AG04450 (cell line): Measurements from ENCODE around the gene AGFG1. TPM values are rescaled to one million over a fixed set of nuclear protein-coding genes. Genes with fewer than 3 reads are reported as not detected.

Experiments
- CTCF ChIA-PET: fragments of 300-600, 350-600 bp; formaldehyde crosslinking; extraction: SDS; loops from one replicate; lab custom pipeline; 2022; ENCODE audit warnings: antibody characterized with exemption, inconsistent platforms; lab: Charles Lee
- POLR2A ChIA-PET: fragments of 350-600 bp; formaldehyde crosslinking; extraction: SDS; loops from one replicate; lab custom pipeline; 2021; ENCODE audit warnings: antibody characterized with exemption, inconsistent platforms; lab: Yijun Ruan, JAX
- DNase-seq: peaks from one replicate; pipeline ENCODE4 v3.0.0-alpha.2; 2011; ENCODE audit warnings: low read depth, low spot score
- H3K27ac ChIP-seq: one replicate; pipeline ENCODE4 v1.5.1; 2012; ENCODE audit warnings: low read depth, low read length, control low read depth
- H3K27me3 ChIP-seq: one replicate; pipeline ENCODE4 v1.6.0; 2012; ENCODE audit warnings: low read length; ENCODE audit not compliant: control insufficient read depth, insufficient read depth
- H3K4me3 ChIP-seq: 2 replicates; pipeline ENCODE4 v1.5.1; 2011; ENCODE audit warnings: mild to moderate bottlenecking, low read depth, low read length, control low read depth
- H3K9me3 ChIP-seq: 2 replicates; pipeline ENCODE4 v1.5.1; 2012; ENCODE audit warnings: low read length; ENCODE audit not compliant: control insufficient read depth, insufficient read depth
- CTCF ChIP-seq: IDR thresholded peaks from 2 replicates; pipeline ENCODE4 v1.5.1; 2011; ENCODE audit warnings: low read depth, low read length, control low read depth, inconsistent platforms
- polyA plus RNA-seq: library from polyadenylated mRNA; depleted of rRNA; stranded (reverse); fragments of >200 nt; gene quantifications from 2 replicates; pipeline ENCODE4 v1.2.3, GENCODE V29; 2011

Gene AGFG1
- polyA plus RNA-seq, 1 experiment, result 139 TPM

DNA sequence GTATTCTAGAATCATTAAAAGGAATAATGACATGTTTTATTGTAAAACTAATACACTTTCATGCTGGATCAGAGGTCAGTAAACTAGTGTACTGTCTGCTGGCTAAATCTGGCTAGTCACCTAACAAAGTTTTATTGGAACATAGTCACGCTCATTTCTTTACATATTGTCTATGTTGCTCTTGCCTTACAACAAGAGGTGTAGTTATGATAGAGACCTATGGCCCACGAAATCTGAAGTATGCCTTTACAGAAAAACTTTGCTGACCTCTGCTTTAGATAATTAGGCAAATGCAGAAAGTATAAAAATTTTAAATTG, 96.9 kb downstream of the AGFG1 start:
- no peaks in the 10 kb centered on the region for H3K27me3 ChIP-seq
- DNase-seq, result no peak
- TF ChIP-seq CTCF, result no peak
- no peaks in the 10 kb centered on the region for H3K9me3 ChIP-seq
- H3K27ac ChIP-seq, result no peak overlapping the region
- ChIA-PET POLR2A (no interaction called here), CTCF (no interaction called here)
- no peak overlapping the region for H3K4me3 ChIP-seq

DNA sequence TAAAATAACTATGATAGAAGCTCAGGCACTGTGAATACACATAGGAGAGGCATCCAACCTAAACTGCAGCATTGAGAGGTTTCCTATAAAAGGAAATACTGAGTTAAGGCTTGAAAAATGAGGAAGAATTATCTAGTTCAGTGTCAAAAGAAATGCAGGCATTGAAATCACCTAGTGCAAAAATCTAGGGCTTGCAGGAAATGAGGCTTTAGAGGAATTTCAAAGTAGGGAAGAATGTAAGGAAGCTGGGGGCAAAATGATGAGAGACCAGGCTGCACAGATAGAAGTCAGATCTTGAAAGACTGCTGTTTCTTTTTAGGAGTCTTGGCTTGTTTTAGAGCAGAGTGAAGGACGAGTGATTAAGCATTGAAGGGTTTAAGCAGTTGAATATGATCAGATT, 98.7 kb downstream of the AGFG1 start:
- DNase-seq, result no peak
- TF ChIP-seq CTCF, result no peak

GRCh38 chr2:227576110-227576509, 104.2 kb downstream of the AGFG1 start:
- CTCF ChIA-PET, result no interaction called here
- Histone ChIP-seq H3K9me3 (no peaks in the 10 kb centered on the region), H3K27ac (no peak overlapping the region), H3K4me3 (no peak overlapping the region), H3K27me3 (no peaks in the 10 kb centered on the region)
- POLR2A ChIA-PET, result interaction anchor here (0.6 kb wide), 1 partner anchor 24 kb away, joined by 4 read pairs; no protein-coding TSS in a partner anchor
- TF ChIP-seq CTCF, result no peak
- DNase-seq, result no peak

More for the DNA sequence above, 98.7 kb downstream of the AGFG1 start:
- Histone ChIP-seq H3K27ac (no peak overlapping the region), H3K4me3 (no peak overlapping the region), H3K9me3 (no peaks in the 10 kb centered on the region), H3K27me3 (no peaks in the 10 kb centered on the region)
- ChIA-PET CTCF (interaction anchor here (0.9 kb wide), 1 partner anchor 165 kb away, joined by 3 read pairs; no protein-coding TSS in a partner anchor), POLR2A (no interaction called here)

- no peak overlapping the region for H3K27ac ChIP-seq
- ChIA-PET CTCF (no interaction called here), POLR2A (no interaction called here)
- DNase-seq, result no peak
- no peak overlapping the region for H3K4me3 ChIP-seq
- H3K9me3 ChIP-seq, result no peaks in the 10 kb centered on the region
- H3K27me3 ChIP-seq, result no peaks in the 10 kb centered on the region
- no peak for TF ChIP-seq CTCF
Measured at GRCh38 chr2:227576812-227577211, 104.9 kb downstream of the AGFG1 start.

- TF ChIP-seq CTCF, result no peak
- DNase-seq, result no peak
- H3K27ac ChIP-seq, result no peak overlapping the region
- no peak overlapping the region for H3K4me3 ChIP-seq
- no peaks in the 10 kb centered on the region for H3K27me3 ChIP-seq
- H3K9me3 ChIP-seq, result no peaks in the 10 kb centered on the region
- ChIA-PET CTCF (no interaction called here), POLR2A (no interaction called here)
Measured at GRCh38 chr2:227577555-227577954, 105.6 kb downstream of the AGFG1 start.
